H9 (cell line): Measurements from ENCODE around the gene PCCA. TPM values are rescaled to one million over a fixed set of nuclear protein-coding genes. Genes with fewer than 3 reads are reported as not detected.

ENCODE experiments used
- DNase-seq: peaks from one replicate; pipeline ENCODE4 v3.0.0-alpha.2; 2017
- H2AFZ ChIP-seq: one replicate; pipeline ENCODE4 v1.6.1; 2013; ENCODE audit warnings: mild to moderate bottlenecking, low read length, control low read depth, moderate library complexity
- H2AK5ac ChIP-seq: 2 replicates; pipeline ENCODE4 v1.6.1; 2013; ENCODE audit warnings: low read length, control low read depth, mixed read lengths; ENCODE audit not compliant: insufficient read length
- H2BK120ac ChIP-seq: one replicate; pipeline ENCODE4 v1.6.1; 2013; ENCODE audit warnings: low read depth, mild to moderate bottlenecking, low read length, control low read depth, inconsistent platforms; ENCODE audit not compliant: poor library complexity, severe bottlenecking
- H2BK12ac ChIP-seq: 2 replicates; pipeline ENCODE4 v1.6.1; 2013; ENCODE audit warnings: low read length, control low read depth, mixed read lengths, low read depth; ENCODE audit not compliant: insufficient read length
- H2BK15ac ChIP-seq: 2 replicates; pipeline ENCODE4 v1.6.1; 2013; ENCODE audit warnings: low read depth, low read length, control low read depth
- H2BK20ac ChIP-seq: one replicate; pipeline ENCODE4 v1.6.1; 2013; ENCODE audit warnings: low read depth, mild to moderate bottlenecking, low read length, control low read depth, inconsistent platforms; ENCODE audit not compliant: poor library complexity, severe bottlenecking
- H2BK5ac ChIP-seq: 2 replicates; pipeline ENCODE4 v1.6.1; 2013; ENCODE audit warnings: low read length, control low read depth, mixed read lengths; ENCODE audit not compliant: insufficient read length
- H3K14ac ChIP-seq: 2 replicates; pipeline ENCODE4 v1.6.1; 2013; ENCODE audit warnings: low read length, control low read depth; ENCODE audit not compliant: insufficient read depth
- H3K18ac ChIP-seq: 2 replicates; pipeline ENCODE4 v1.6.1; 2013; ENCODE audit warnings: low read depth, mild to moderate bottlenecking, mixed read lengths, low read length, control low read depth; ENCODE audit not compliant: insufficient read length
- H3K23ac ChIP-seq: 2 replicates; pipeline ENCODE4 v1.6.1; 2013; ENCODE audit warnings: low read length, control low read depth, mixed read lengths, low read depth; ENCODE audit not compliant: insufficient read length
- H3K23me2 ChIP-seq: 2 replicates; pipeline ENCODE4 v1.6.1; 2013; ENCODE audit warnings: low read depth, mild to moderate bottlenecking, mixed read lengths, low read length, control low read depth; ENCODE audit not compliant: insufficient read length, poor library complexity, severe bottlenecking
- H3K27ac ChIP-seq: 2 replicates; pipeline ENCODE4 v1.5.1; 2013; ENCODE audit warnings: low read length, control low read depth, mixed read lengths, low read depth; ENCODE audit not compliant: insufficient read length
- H3K27me3 ChIP-seq: 2 replicates; pipeline ENCODE4 v1.6.1; 2013; ENCODE audit warnings: low read length, control low read depth, inconsistent platforms; ENCODE audit not compliant: insufficient read depth
- H3K4ac ChIP-seq: 2 replicates; pipeline ENCODE4 v1.6.1; 2013; ENCODE audit warnings: low read depth, mild to moderate bottlenecking, control low read depth, inconsistent platforms, low read length, moderate library complexity
- H3K4me1 ChIP-seq: 2 replicates; pipeline ENCODE4 v1.6.1; 2013; ENCODE audit warnings: low read length, control low read depth, inconsistent platforms; ENCODE audit not compliant: insufficient read depth
- H3K4me2 ChIP-seq: 2 replicates; pipeline ENCODE4 v1.6.1; 2013; ENCODE audit warnings: low read length, control low read depth, mixed read lengths; ENCODE audit not compliant: insufficient read length, insufficient read depth
- H3K56ac ChIP-seq: 2 replicates; pipeline ENCODE4 v1.6.1; 2013; ENCODE audit warnings: low read depth, mild to moderate bottlenecking, mixed read lengths, low read length, control low read depth; ENCODE audit not compliant: insufficient read length
- H3K79me1 ChIP-seq: 2 replicates; pipeline ENCODE4 v1.6.1; 2013; ENCODE audit warnings: low read depth, mild to moderate bottlenecking, moderate library complexity, low read length, control low read depth, inconsistent platforms; ENCODE audit not compliant: insufficient read depth, poor library complexity, severe bottlenecking
- H3K79me2 ChIP-seq: 2 replicates; pipeline ENCODE4 v1.6.1; 2013; ENCODE audit warnings: low read length, control low read depth, inconsistent platforms; ENCODE audit not compliant: insufficient read depth
- H3K9ac ChIP-seq: 2 replicates; pipeline ENCODE4 v1.6.1; 2013; ENCODE audit warnings: low read length, control low read depth, mixed read lengths; ENCODE audit not compliant: insufficient read length; ENCODE audit errors: extremely low read depth
- H3K9me3 ChIP-seq: one replicate; pipeline ENCODE4 v1.6.1; 2013; ENCODE audit warnings: low read depth, low read length, inconsistent platforms; ENCODE audit not compliant: control insufficient read depth
- H3T11ph ChIP-seq: one replicate; pipeline ENCODE4 v1.6.1; 2013; ENCODE audit warnings: mild to moderate bottlenecking, low read length, control low read depth, inconsistent platforms
- H4K20me1 ChIP-seq: one replicate; pipeline ENCODE4 v1.6.1; 2013; ENCODE audit not compliant: control insufficient read depth, insufficient read length, insufficient read depth
- H4K5ac ChIP-seq: 2 replicates; pipeline ENCODE4 v1.6.1; 2013; ENCODE audit warnings: low read depth, mild to moderate bottlenecking, mixed read lengths, low read length, control low read depth; ENCODE audit not compliant: insufficient read length
- H4K8ac ChIP-seq: replicated peaks from 2 replicates; pipeline ENCODE4 v1.6.1; 2013; ENCODE audit warnings: low read length, control low read depth, mixed read lengths, low read depth; ENCODE audit not compliant: insufficient read length
- H4K91ac ChIP-seq: 2 replicates; pipeline ENCODE4 v1.6.1; 2013; ENCODE audit warnings: low read depth, mild to moderate bottlenecking, moderate library complexity, mixed read lengths, low read length, control low read depth; ENCODE audit not compliant: insufficient read length
- H3K27ac Mint-ChIP-seq, 3 experiments: 2 replicates in 2 of 3; 3 replicates in 1 of 3; pipeline ENCODE4 v1.8.0; 2020 to 2021; ENCODE audit warnings: mixed read lengths in 3 of 3, mild to moderate bottlenecking in 1 of 3, moderate library complexity in 1 of 3
- H3K27me3 Mint-ChIP-seq: 2 replicates; pipeline ENCODE4 v1.8.0; 2021; ENCODE audit warnings: low read depth, mild to moderate bottlenecking, moderate library complexity, mixed read lengths
- H3K36me3 Mint-ChIP-seq, 3 experiments: 2 replicates in 2 of 3; 3 replicates in 1 of 3; pipeline ENCODE4 v1.8.0; 2020 to 2021; ENCODE audit warnings: low read depth in 3 of 3, mixed read lengths in 3 of 3; ENCODE audit not compliant: insufficient read depth in 1 of 3
- H3K4me1 Mint-ChIP-seq, 2 experiments: 2 replicates each; pipeline ENCODE4 v1.8.0; 2020; ENCODE audit warnings: mixed read lengths in 2 of 2
- H3K4me3 Mint-ChIP-seq, 2 experiments: 2 replicates in 1 of 2; 3 replicates in 1 of 2; pipeline ENCODE4 v1.8.0; 2020 to 2021; ENCODE audit warnings: mild to moderate bottlenecking in 2 of 2, mixed read lengths in 2 of 2, moderate library complexity in 1 of 2
- H3K9me3 Mint-ChIP-seq, 2 experiments: 2 replicates in 1 of 2; 3 replicates in 1 of 2; pipeline ENCODE4 v1.8.0; 2020; ENCODE audit warnings: mild to moderate bottlenecking in 2 of 2, mixed read lengths in 2 of 2, moderate library complexity in 1 of 2
- WGBS: extraction: QIAGEN DNeasy Blood & Tissue Kit; methylation state at CpG from one replicate; pipeline ENCODE4 v1.1.7; 2013; ENCODE audit warnings: missing lambda C conversion rate, low lambda C conversion rate, mixed read lengths; ENCODE audit not compliant: insufficient read length; ENCODE audit errors: extremely low coverage; 5-methylcytosine and 5-hydroxymethylcytosine counted together
- total RNA-seq: library from RNA; stranded (reverse); gene quantifications from 2 replicates; pipeline ENCODE4 v1.2.1, GENCODE V29; 2021
- TF ChIP-seq, protein P1 (sequence below): fragments of 200-600 bp; sonication (generic); conservative IDR thresholded peaks from 3 replicates; pipeline ENCODE4 v1.8.0; 2021; ENCODE audit warnings: antibody characterized with exemption, mild to moderate bottlenecking

Gene PCCA
- total RNA-seq, 1 experiment from 2014 or later: 56.5 TPM

DNA sequence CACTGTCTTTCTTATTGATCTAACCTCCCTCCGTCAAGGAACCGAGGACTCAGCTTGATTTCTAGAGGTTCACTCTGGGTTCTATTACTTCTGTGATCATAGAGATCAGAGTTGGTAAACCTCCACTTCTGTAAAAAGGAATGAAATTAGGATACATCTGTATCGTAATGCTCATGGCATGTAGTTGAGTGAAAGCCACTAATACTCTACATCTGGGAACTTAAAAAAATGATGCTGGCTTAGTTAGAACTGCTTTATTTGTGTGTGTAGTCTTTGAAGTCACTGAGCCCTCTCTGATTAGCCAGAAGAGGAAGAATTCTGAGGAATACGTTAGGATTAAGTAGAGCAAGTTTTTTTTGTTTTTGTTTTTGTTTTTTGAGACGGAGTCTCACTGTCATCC, 358.9 kb downstream of the PCCA start:
- H3K27me3 Mint-ChIP-seq: no peaks in the 10 kb centered on the region; the same call in 1 of the 2 replicates
- no peaks in the 10 kb centered on the region for H4K20me1 ChIP-seq
- H4K5ac ChIP-seq: no peak overlapping the region
- no peaks in the 10 kb centered on the region for H3K79me1 ChIP-seq
- TF ChIP-seq, protein P1, sequence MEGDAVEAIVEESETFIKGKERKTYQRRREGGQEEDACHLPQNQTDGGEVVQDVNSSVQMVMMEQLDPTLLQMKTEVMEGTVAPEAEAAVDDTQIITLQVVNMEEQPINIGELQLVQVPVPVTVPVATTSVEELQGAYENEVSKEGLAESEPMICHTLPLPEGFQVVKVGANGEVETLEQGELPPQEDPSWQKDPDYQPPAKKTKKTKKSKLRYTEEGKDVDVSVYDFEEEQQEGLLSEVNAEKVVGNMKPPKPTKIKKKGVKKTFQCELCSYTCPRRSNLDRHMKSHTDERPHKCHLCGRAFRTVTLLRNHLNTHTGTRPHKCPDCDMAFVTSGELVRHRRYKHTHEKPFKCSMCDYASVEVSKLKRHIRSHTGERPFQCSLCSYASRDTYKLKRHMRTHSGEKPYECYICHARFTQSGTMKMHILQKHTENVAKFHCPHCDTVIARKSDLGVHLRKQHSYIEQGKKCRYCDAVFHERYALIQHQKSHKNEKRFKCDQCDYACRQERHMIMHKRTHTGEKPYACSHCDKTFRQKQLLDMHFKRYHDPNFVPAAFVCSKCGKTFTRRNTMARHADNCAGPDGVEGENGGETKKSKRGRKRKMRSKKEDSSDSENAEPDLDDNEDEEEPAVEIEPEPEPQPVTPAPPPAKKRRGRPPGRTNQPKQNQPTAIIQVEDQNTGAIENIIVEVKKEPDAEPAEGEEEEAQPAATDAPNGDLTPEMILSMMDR: no peak
- H2BK120ac ChIP-seq: no peak overlapping the region
- H3K27me3 ChIP-seq: no peaks in the 10 kb centered on the region
- H3K14ac ChIP-seq: no peak overlapping the region
- no peak overlapping the region for H3K56ac ChIP-seq
- H4K8ac ChIP-seq: no peak overlapping the region
- H2BK15ac ChIP-seq: no peak overlapping the region
- no peaks in the 10 kb centered on the region; the same call in 1 of the 2 replicates for H3K4me1 ChIP-seq
- H3K27ac Mint-ChIP-seq: no peak overlapping the region
- H3K4me3 Mint-ChIP-seq: no peak overlapping the region
- no peaks in the 10 kb centered on the region for H3K23me2 ChIP-seq
- H3K9me3 ChIP-seq: no peaks in the 10 kb centered on the region
- peaks cover 7 to 14% of the 10 kb centered on the region in 2 experiments for H3K4me1 Mint-ChIP-seq
- no peak overlapping the region for H3K23ac ChIP-seq
- H2AK5ac ChIP-seq: no peak overlapping the region
- no peak overlapping the region for H3K9ac ChIP-seq
- H3K36me3 Mint-ChIP-seq: peaks cover 9 to 13% (median 12%) of the 10 kb centered on the region in 3 experiments; a peak in 6 of 7 replicates
- no peak overlapping the region for H3K27ac ChIP-seq
- no peak overlapping the region for H3K4ac ChIP-seq
- H3K9me3 Mint-ChIP-seq: peaks cover 0 to 4% of the 10 kb centered on the region in 2 experiments; a peak in 2 of 5 replicates
- no CpG with 5 or more reads among the region's 5 CpGs for WGBS
- no peak overlapping the region for H4K91ac ChIP-seq
- H3K4me2 ChIP-seq: no peak overlapping the region
- H2AFZ ChIP-seq: no peak overlapping the region
- DNase-seq: no peak
- no peaks in the 10 kb centered on the region for H3K79me2 ChIP-seq
- H2BK12ac ChIP-seq: no peak overlapping the region
- no peak overlapping the region for H3K18ac ChIP-seq
- H2BK5ac ChIP-seq: no peak overlapping the region
- no peak overlapping the region for H3T11ph ChIP-seq
- no peak overlapping the region for H2BK20ac ChIP-seq
